B cell (primary cell): ENCODE data around the gene CXorf66. TPM values are rescaled to one million over a fixed set of nuclear protein-coding genes. Genes with fewer than 3 reads are reported as not detected.

Experiments
- ATAC-seq: fragments of 200-7000 bp; cut with Tn5 transposase; one replicate; pipeline ENCODE4 v1.10.0; 2021; ENCODE audit warnings: low read depth, mild to moderate bottlenecking, moderate number of reproducible peaks, moderate library complexity
- CTCF ChIA-PET: fragments of 350-600 bp; sonication (Branson Sonifier 250); formaldehyde crosslinking; loops from one replicate; lab custom pipeline; 2021; ENCODE audit warnings: antibody characterized with exemption, inconsistent platforms; lab: Charles Lee
- POLR2A ChIA-PET: fragments of 350-600 bp; sonication (Branson Sonifier 250); formaldehyde crosslinking; loops from one replicate; lab custom pipeline; 2021; ENCODE audit warnings: antibody characterized with exemption; lab: Charles Lee
- DNase-seq: peaks from one replicate; pipeline ENCODE4 v3.0.0; 2013
- H2AFZ ChIP-seq: 2 replicates; pipeline ENCODE4 v1.6.1; 2012; ENCODE audit warnings: mild to moderate bottlenecking, low read depth, low read length; ENCODE audit not compliant: insufficient read depth, poor library complexity, severe bottlenecking
- H3K27ac ChIP-seq, 2 donors: 1 replicate in 1 of 2; 2 replicates in 1 of 2; pipeline ENCODE4 v1.5.1; 2012 to 2013; ENCODE audit warnings: low read length in 2 of 2, mild to moderate bottlenecking in 2 of 2, moderate library complexity in 1 of 2
- H3K27me3 ChIP-seq, 4 experiments: fragments of 200-600 bp in 1 of 4; sonication (generic) in 1 of 4; replicated peaks in 1 of 4; 1 replicate in 2 of 4; 2 replicates in 2 of 4; pipeline versions ENCODE4 v1.6.1 to v1.7.0; 2013 to 2016; ENCODE audit warnings: low read length in 3 of 4, mild to moderate bottlenecking in 2 of 4, mixed read lengths in 1 of 4, moderate library complexity in 1 of 4; ENCODE audit not compliant: insufficient read depth in 4 of 4, control insufficient read depth in 3 of 4; ENCODE audit errors: control extremely low read depth in 1 of 4
- H3K36me3 ChIP-seq, 2 experiments: replicated peaks in 1 of 2; 1 replicate in 1 of 2; 2 replicates in 1 of 2; pipeline versions ENCODE4 v1.6.1 to v1.7.1; 2013; ENCODE audit warnings: low read length in 1 of 2; ENCODE audit not compliant: insufficient read depth in 2 of 2, control insufficient read depth in 1 of 2; ENCODE audit errors: control extremely low read depth in 1 of 2, extremely low read depth in 1 of 2
- H3K4me1 ChIP-seq, 2 donors: fragments of 200-600 bp in 1 of 2; sonication (generic) in 1 of 2; 1 replicate in 1 of 2; 2 replicates in 1 of 2; pipeline versions ENCODE4 v1.5.1 to v1.6.1; 2013 to 2017; ENCODE audit warnings: low read length in 2 of 2; ENCODE audit not compliant: control insufficient read depth in 2 of 2, insufficient read depth in 2 of 2
- H3K4me2 ChIP-seq: replicated peaks from 2 replicates; pipeline ENCODE3; 2012; ENCODE audit warnings: mild to moderate bottlenecking, low read depth, low read length; ENCODE audit not compliant: poor library complexity, severe bottlenecking
- H3K4me3 ChIP-seq, 5 experiments: fragments of 200-600 bp in 1 of 5; sonication (generic) in 1 of 5; 1 replicate in 3 of 5; 2 replicates in 2 of 5; pipeline versions ENCODE4 v1.5.1 to v1.7.0; 2011 to 2016; ENCODE audit warnings: low read length in 4 of 5, mild to moderate bottlenecking in 4 of 5, low read depth in 2 of 5, control low read depth in 1 of 5, moderate library complexity in 1 of 5; ENCODE audit not compliant: insufficient read depth in 1 of 5; ENCODE audit errors: control extremely low read depth in 1 of 5, extremely low read depth in 1 of 5
- H3K79me2 ChIP-seq: fragments of 200-600 bp; sonication (generic); one replicate; pipeline ENCODE4 v1.6.0; 2016; ENCODE audit warnings: low read length; ENCODE audit not compliant: control insufficient read depth, insufficient read depth
- H3K9ac ChIP-seq: fragments of 200-600 bp; sonication (generic); 2 replicates; pipeline ENCODE4 v1.6.1; 2017; ENCODE audit warnings: mild to moderate bottlenecking, low read length, moderate library complexity
- H3K9me3 ChIP-seq, 3 donors: one replicate each; pipeline versions ENCODE4 v1.6.1 to v1.7.1; 2013; ENCODE audit warnings: low read length in 2 of 3; ENCODE audit not compliant: control insufficient read depth in 2 of 3, insufficient read depth in 1 of 3; ENCODE audit errors: control extremely low read depth in 1 of 3
- H4K20me1 ChIP-seq: 2 replicates; pipeline ENCODE4 v1.6.0; 2012; ENCODE audit warnings: mild to moderate bottlenecking, low read length; ENCODE audit not compliant: insufficient read depth, control insufficient read depth, poor library complexity, severe bottlenecking
- H3K27ac Mint-ChIP-seq: one replicate; pipeline ENCODE4 v1.8.0; 2021; ENCODE audit warnings: mixed read lengths
- H3K27me3 Mint-ChIP-seq: one replicate; pipeline ENCODE4 v1.8.0; 2021; ENCODE audit warnings: mixed read lengths
- H3K4me1 Mint-ChIP-seq: one replicate; pipeline ENCODE4 v1.8.0; 2021; ENCODE audit warnings: mixed read lengths
- H3K4me3 Mint-ChIP-seq: one replicate; pipeline ENCODE4 v1.8.0; 2021; ENCODE audit warnings: mixed read lengths
- H3K9me3 Mint-ChIP-seq: one replicate; pipeline ENCODE4 v1.8.0; 2022; ENCODE audit warnings: mixed read lengths; ENCODE audit not compliant: insufficient read depth
- EZH2 ChIP-seq: IDR thresholded peaks from 2 replicates; pipeline ENCODE4 v1.6.1; 2012; ENCODE audit warnings: borderline replicate concordance, low read depth, mild to moderate bottlenecking, moderate library complexity, low read length; ENCODE audit not compliant: insufficient read depth, poor library complexity, severe bottlenecking
- WGBS: methylation state at CpG from one replicate; pipeline ENCODE4 v1.1.5; 2013; ENCODE audit warnings: missing lambda C conversion rate; ENCODE audit not compliant: insufficient coverage; 5-methylcytosine and 5-hydroxymethylcytosine counted together
- intact Hi-C: fragments of 100-400 bp; cut with micrococcal nuclease; formaldehyde crosslinking; loops from one replicate; pipeline ENCODE4 v1.10.0; 2022
- polyA plus RNA-seq: library from polyadenylated mRNA; depleted of rRNA; stranded (reverse); fragments of >200 nt; gene quantifications from 2 replicates; pipeline ENCODE4 v1.2.3, GENCODE V29; 2012
- total RNA-seq, 2 donors: library from RNA; stranded (reverse); fragments of 120-200 nt in 1 of 2; gene quantifications; 1 replicate in 1 of 2; 2 replicates in 1 of 2; pipeline versions ENCODE4 v1.2.3 to v1.2.4, GENCODE V29; 2013 to 2022
- TF ChIP-seq, protein P1 (sequence below): fragments of 200-600 bp; IDR thresholded peaks from one replicate; pipeline ENCODE4 v1.8.0; 2022; ENCODE audit warnings: antibody characterized with exemption, mild to moderate bottlenecking

Gene CXorf66
- total and polyA plus RNA-seq, 2 donors (not counting 1 experiment from before 2014, with no cell fraction given) = not detected

DNA sequence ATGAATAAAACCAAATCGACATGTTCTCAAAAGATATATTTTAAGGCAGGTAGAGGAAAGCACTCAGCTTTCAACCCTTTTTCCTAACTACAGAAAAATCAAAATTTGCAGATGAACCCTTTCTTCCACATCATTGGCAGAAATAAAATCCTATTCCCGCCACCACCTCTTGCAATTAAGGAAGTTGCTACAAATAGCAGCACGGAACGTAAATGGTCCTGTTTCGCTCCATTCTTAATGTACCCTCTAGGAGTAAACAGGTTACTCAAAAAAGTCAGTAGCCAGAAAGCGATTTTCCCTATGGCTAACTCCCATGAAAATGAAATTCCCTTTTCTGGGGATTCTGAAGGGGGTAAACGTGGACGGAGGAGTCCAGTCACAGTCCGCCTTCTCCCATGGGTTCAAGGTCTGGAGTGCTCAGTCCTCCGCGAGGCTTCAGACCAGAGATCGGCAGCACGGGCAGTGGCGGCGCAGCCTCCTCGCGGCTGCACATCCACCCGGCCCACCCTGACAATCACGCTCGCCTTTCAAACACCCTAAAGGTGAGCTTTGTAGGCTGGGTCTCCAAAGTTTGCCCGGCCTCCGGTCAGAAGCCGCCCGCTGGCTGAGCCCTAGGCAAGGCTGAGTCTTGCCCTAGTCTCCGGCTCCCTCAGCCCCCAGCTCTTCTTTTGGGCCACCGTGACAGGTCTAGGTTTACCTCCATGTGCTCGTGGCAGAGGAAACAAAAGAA lies 34.2 kb downstream of the CXorf66 start:
- Histone ChIP-seq H2AFZ (peak overlapping the region; percentile 85), H3K9ac (peak overlapping the region; percentile 77), H3K79me2 (peaks cover 43% of the 10 kb centered on the region), H3K4me2 (peak overlapping the region; percentile 91), H3K4me1 (peaks cover 5 to 13% of the 10 kb centered on the region in 2 donors), H3K36me3 (no peaks in the 10 kb centered on the region), H3K27ac (no peak overlapping the region), H3K4me3 (peak overlapping the region; percentile 35 to 76 (median 56)), H4K20me1 (no peaks in the 10 kb centered on the region), H3K27me3 (no peaks in the 10 kb centered on the region), H3K9me3 (no peaks in the 10 kb centered on the region)
- Mint-ChIP-seq H3K27ac (peak overlapping the region; percentile 59), H3K27me3 (no peaks in the 10 kb centered on the region), H3K4me3 (peak overlapping the region; percentile 82), H3K9me3 (no peaks in the 10 kb centered on the region), H3K4me1 (peaks cover 16% of the 10 kb centered on the region)
- CTCF ChIA-PET = interaction anchor here (1.4 kb wide), 1 partner anchor 17 kb away, joined by 3 read pairs; no protein-coding TSS in a partner anchor
- no peak for ATAC-seq
- 0% methylated on average over 18 of the region's 27 CpGs for WGBS
- TF ChIP-seq, protein P1, sequence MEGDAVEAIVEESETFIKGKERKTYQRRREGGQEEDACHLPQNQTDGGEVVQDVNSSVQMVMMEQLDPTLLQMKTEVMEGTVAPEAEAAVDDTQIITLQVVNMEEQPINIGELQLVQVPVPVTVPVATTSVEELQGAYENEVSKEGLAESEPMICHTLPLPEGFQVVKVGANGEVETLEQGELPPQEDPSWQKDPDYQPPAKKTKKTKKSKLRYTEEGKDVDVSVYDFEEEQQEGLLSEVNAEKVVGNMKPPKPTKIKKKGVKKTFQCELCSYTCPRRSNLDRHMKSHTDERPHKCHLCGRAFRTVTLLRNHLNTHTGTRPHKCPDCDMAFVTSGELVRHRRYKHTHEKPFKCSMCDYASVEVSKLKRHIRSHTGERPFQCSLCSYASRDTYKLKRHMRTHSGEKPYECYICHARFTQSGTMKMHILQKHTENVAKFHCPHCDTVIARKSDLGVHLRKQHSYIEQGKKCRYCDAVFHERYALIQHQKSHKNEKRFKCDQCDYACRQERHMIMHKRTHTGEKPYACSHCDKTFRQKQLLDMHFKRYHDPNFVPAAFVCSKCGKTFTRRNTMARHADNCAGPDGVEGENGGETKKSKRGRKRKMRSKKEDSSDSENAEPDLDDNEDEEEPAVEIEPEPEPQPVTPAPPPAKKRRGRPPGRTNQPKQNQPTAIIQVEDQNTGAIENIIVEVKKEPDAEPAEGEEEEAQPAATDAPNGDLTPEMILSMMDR = no peak
- no peak for TF ChIP-seq EZH2
- peak; percentile 32 for DNase-seq
- POLR2A ChIA-PET = no interaction called here
- intact Hi-C loops = no loop called here

DNA sequence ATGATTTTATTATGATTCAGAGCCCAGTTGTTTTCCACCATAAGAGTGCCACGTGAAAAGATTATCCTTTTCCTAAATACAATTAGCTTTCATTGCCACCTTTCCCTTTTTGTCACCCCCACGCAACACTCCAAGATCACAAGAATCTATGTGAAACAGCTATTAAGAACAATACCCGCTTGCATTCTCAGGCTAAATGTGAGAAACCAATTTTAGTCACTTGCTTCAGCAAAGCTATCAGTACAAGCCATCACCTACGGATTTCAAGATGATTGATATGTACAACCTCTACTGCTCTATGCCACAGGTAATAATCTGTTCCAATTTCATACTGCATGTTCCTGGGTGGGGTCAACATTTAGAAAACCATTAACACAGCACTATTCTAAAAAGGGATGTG lies 34.9 kb downstream of the CXorf66 start:
- Histone ChIP-seq H3K9ac (no peak overlapping the region), H3K4me3 (peak overlapping the region in 1 of 5 experiments; percentile 76), H4K20me1 (no peaks in the 10 kb centered on the region), H3K9me3 (no peaks in the 10 kb centered on the region), H3K27me3 (no peaks in the 10 kb centered on the region), H3K36me3 (no peaks in the 10 kb centered on the region), H3K27ac (no peak overlapping the region), H3K79me2 (peaks cover 43% of the 10 kb centered on the region), H2AFZ (no peak overlapping the region), H3K4me2 (peak overlapping the region; percentile 91), H3K4me1 (peaks cover 5 to 13% of the 10 kb centered on the region in 2 donors)
- no peaks in the 10 kb centered on the region for H3K27me3 Mint-ChIP-seq
- intact Hi-C loops = no loop called here
- no CpG with 5 or more reads among the region's 4 CpGs for WGBS
- TF ChIP-seq, protein P1 = no peak
- TF ChIP-seq EZH2 = no peak
- ATAC-seq (no peak), DNase-seq (no peak)
- POLR2A ChIA-PET = no interaction called here
- no peaks in the 10 kb centered on the region for H3K9me3 Mint-ChIP-seq
- CTCF ChIA-PET = interaction anchor here (1.4 kb wide), 1 partner anchor 16 kb away, joined by 3 read pairs; no protein-coding TSS in a partner anchor
- H3K4me3 Mint-ChIP-seq = peak overlapping the region; percentile 82
- H3K4me1 Mint-ChIP-seq = peaks cover 22% of the 10 kb centered on the region
- no peak overlapping the region for H3K27ac Mint-ChIP-seq
